GM21825 (cell line): Measurements from ENCODE around the gene FBXO15.
A peak's percentile ranks its signal among the peaks of the same experiment; 100 is the strongest.

ENCODE experiments used
- ATAC-seq: cut with Tn5 transposase; IDR thresholded peaks from one replicate; pipeline ENCODE4 v1.9.1; 2021; ENCODE audit warnings: mild to moderate bottlenecking, moderate library complexity; ENCODE audit not compliant: unreplicated experiment

FBXO15 gene

DNA sequence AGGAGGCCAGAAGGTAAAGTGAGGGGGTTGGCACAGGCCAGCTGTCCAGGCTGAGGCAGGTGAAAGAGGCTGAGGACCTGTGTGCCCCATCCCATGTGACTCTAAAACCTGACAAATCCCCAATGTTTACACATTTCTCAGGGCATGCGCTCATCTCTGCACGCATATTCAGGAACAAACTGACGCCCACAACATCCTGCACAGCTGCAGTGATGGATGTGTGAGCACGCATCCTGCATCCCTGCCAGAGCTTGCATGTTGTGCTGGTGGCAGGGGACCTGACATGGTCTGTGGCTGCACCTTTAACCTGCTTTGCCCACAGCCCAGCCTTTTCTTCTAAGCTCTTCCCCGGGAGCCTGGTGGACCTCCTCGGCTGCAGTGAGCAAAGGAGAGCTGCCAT, 83.1 kb downstream of the FBXO15 start:
- no peak for ATAC-seq

DNA sequence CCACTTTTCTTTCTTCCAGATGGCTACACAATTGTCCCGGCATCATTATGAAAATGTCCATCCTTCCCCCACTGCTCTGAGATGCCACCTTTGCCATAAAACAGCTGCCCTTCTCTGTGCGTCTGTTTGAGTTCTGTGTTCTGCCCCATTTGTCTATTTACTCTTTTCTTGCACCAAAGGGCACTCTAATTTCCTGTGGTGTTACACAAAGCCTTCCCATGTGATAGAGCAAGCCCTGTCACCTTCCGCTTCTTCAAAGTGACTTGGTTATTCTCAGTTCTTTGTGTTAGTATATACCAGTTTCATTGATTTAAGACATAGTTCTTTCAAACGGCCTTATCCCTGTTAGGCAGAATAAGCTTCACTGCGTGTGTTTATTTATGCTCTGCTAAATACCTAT, 84.1 kb downstream of the FBXO15 start:
- ATAC-seq, result no peak

DNA sequence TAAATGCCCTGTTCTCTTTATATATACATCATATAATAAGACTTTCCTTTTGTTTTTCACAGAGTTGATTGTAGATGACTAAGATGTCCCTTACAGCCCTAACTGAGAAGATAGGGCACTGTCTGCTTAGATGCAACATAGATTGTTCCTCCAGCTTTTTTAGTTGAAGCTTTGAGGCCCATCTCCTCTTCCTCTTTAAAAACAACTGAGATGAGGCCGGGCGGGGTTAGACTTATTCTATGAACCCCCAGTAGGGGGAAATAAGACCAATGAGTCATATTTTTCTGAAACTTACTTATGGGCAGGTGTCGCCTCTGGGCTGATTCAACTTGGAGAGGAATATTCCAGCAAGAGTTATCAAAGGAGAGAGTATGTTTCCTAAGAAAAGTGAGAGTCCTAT, 84.6 kb downstream of the FBXO15 start:
- no peak for ATAC-seq

DNA sequence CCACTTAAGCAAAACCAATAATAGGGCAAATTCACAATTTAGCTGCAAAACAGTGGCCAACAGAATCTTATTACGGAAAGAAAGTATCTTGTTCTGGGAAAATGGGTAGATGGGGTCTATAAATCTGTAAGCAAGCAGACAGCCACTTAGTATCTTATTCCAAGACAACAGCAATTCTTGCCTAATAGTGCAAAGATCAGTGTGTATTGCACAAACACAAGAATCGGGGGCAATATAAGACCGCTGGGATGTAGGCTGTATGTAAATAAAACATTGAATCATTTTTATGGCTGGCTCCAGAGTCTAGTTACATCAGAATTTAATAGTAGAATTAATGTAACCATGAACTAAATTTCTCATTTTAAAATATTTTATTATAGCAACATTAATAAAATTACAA, 85.6 kb downstream of the FBXO15 start:
- ATAC-seq, result no peak

- no peak for ATAC-seq
Observed at GRCh38 chr18:74060579-74060978, 87.1 kb downstream of the FBXO15 start.

- no peak for ATAC-seq
Observed at GRCh38 chr18:74050807-74051206, 96.8 kb downstream of the FBXO15 start.

- peak; percentile 88 for ATAC-seq
Observed at GRCh38 chr18:74040459-74041332, 106.9 kb downstream of the FBXO15 start.

- ATAC-seq, result no peak
Observed at GRCh38 chr18:74040008-74040407, 107.6 kb downstream of the FBXO15 start.

DNA sequence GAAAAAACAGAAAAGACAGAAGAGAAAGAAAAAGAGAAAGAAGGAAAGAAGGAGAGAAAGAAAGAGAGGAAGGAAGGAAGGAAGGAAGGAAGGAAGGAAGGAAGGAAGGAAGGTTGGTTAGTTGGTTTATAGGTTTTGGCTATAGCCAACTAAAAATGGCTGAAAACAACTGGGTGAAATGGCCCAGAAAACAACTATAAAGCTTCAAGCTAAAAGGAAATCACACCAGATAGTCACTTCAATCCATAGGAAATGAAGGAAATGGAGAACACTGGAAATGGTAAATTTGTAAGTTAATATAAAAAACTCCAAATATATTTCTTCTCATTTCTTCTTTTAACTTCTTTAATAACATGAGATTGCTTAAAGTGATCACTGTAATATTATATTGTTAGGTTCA, 118.5 kb downstream of the FBXO15 start:
- ATAC-seq, result no peak
